Gastrocnemius medialis (tissue), 4 donors: ENCODE results near the gene DBH.

Experiments
- POLR2A ChIP-seq, 2 donors: fragments of 450-650 bp; IDR thresholded peaks; one replicate each; pipeline ENCODE4 v1.6.1; 2017; ENCODE audit warnings: antibody characterized with exemption in 2 of 2, mild to moderate bottlenecking in 2 of 2, moderate library complexity in 2 of 2
- TF ChIP-seq, protein P1 (sequence below), 5 experiments: fragments of 450-650 bp in 3 of 5; fragments of 200-600 bp in 2 of 5; sonication (generic) in 2 of 5; IDR thresholded peaks in 4 of 5; conservative IDR thresholded peaks in 1 of 5; 1 replicate in 4 of 5; 2 replicates in 1 of 5; pipeline ENCODE4 v1.5.1; 2016 to 2019; ENCODE audit warnings: antibody characterized with exemption in 5 of 5, mild to moderate bottlenecking in 3 of 5, moderate library complexity in 3 of 5

DNA sequence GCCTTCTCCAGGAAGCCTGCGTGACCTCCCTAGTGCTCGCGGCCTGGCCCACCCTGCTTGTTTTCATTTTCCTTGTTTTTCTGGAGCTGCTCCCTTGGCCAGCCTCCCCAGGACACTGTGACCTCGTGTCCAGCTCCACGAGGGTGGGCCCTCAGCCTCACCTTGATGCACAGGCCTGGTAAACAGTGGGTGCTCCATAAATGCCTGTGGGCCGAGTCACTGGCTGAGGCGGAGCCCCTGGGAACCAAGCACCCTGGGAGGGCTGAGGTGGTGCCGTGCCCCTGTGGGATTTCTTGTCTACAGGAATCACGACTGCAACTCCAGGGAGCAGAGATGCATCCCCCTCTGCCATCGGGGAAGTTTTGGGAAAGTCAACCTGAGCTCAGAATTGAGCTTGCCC is 44.2 kb upstream of the DBH start:
- TF ChIP-seq, protein P1, sequence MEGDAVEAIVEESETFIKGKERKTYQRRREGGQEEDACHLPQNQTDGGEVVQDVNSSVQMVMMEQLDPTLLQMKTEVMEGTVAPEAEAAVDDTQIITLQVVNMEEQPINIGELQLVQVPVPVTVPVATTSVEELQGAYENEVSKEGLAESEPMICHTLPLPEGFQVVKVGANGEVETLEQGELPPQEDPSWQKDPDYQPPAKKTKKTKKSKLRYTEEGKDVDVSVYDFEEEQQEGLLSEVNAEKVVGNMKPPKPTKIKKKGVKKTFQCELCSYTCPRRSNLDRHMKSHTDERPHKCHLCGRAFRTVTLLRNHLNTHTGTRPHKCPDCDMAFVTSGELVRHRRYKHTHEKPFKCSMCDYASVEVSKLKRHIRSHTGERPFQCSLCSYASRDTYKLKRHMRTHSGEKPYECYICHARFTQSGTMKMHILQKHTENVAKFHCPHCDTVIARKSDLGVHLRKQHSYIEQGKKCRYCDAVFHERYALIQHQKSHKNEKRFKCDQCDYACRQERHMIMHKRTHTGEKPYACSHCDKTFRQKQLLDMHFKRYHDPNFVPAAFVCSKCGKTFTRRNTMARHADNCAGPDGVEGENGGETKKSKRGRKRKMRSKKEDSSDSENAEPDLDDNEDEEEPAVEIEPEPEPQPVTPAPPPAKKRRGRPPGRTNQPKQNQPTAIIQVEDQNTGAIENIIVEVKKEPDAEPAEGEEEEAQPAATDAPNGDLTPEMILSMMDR (IDR thresholded peaks at IDR 0.05 in 4 of 5, conservative IDR thresholded peaks at IDR 0.05 in 1 of 5), result no peak
- no peak for TF ChIP-seq POLR2A (IDR thresholded peaks at IDR 0.05)
